NCI-H1092 (cell line): Measurements from ENCODE around the gene TUFT1.
"Not testable (repeated sequence)": the region's sequence is repeated elsewhere in the genome, so short reads cannot be mapped to it uniquely, and the experiment has no call there.

ENCODE experiments used
- DNase-seq: peaks from one replicate; lab custom pipeline; 2025; lab: John Stamatoyannopoulos, UW

The TUFT1 gene

GRCh38 chr1:151512801-151513625, 27.1 kb upstream of the TUFT1 start:
- DNase-seq: no peak

GRCh38 chr1:151513626-151514121, 26.4 kb upstream of the TUFT1 start:
- no peak for DNase-seq

- no peak for DNase-seq
Observed at GRCh38 chr1:151514366-151514765, 25.7 kb upstream of the TUFT1 start.

- no peak for DNase-seq
Observed at GRCh38 chr1:151515265-151515664, 24.8 kb upstream of the TUFT1 start.

GRCh38 chr1:151516031-151516511, 24.0 kb upstream of the TUFT1 start:
- no peak for DNase-seq

GRCh38 chr1:151518431-151518830, 21.7 kb upstream of the TUFT1 start:
- no peak for DNase-seq

- no peak for DNase-seq
Observed at GRCh38 chr1:151518936-151519335, 21.2 kb upstream of the TUFT1 start.

- no peak for DNase-seq
Observed at GRCh38 chr1:151519667-151520066, 20.4 kb upstream of the TUFT1 start.

- no peak for DNase-seq
Observed at GRCh38 chr1:151520359-151520758, 19.8 kb upstream of the TUFT1 start.

- DNase-seq: not testable (repeated sequence)
Observed at GRCh38 chr1:151522427-151522826, 17.7 kb upstream of the TUFT1 start.

- DNase-seq: no peak
Observed at GRCh38 chr1:151523326-151523725, 16.8 kb upstream of the TUFT1 start.

GRCh38 chr1:151524736-151525135, 15.4 kb upstream of the TUFT1 start:
- DNase-seq: no peak

GRCh38 chr1:151526735-151527525, 13.2 kb upstream of the TUFT1 start:
- no peak for DNase-seq

GRCh38 chr1:151529211-151529702, 10.9 kb upstream of the TUFT1 start:
- no peak for DNase-seq

GRCh38 chr1:151529781-151530180, 10.3 kb upstream of the TUFT1 start:
- no peak for DNase-seq

- no peak for DNase-seq
Observed at GRCh38 chr1:151530461-151530860, 9.6 kb upstream of the TUFT1 start.

GRCh38 chr1:151533870-151534269, 6.2 kb upstream of the TUFT1 start:
- DNase-seq: no peak

GRCh38 chr1:151534662-151535278, 5.3 kb upstream of the TUFT1 start:
- peak; percentile 61 for DNase-seq

- DNase-seq: no peak
Observed at GRCh38 chr1:151535326-151536271, 4.5 kb upstream of the TUFT1 start.

- no peak for DNase-seq
Observed at GRCh38 chr1:151536499-151536898, 3.6 kb upstream of the TUFT1 start.

GRCh38 chr1:151537112-151537511, 3.0 kb upstream of the TUFT1 start:
- DNase-seq: no peak
